ENCODE measurements around the gene IL24.

Gene IL24

GRCh38 chr1:206925106-206925736 is 28.0 kb downstream of the IL24 start:
- DNase-seq (ENCODE audit: low read depth in 2 of 2), result no peak

DNA sequence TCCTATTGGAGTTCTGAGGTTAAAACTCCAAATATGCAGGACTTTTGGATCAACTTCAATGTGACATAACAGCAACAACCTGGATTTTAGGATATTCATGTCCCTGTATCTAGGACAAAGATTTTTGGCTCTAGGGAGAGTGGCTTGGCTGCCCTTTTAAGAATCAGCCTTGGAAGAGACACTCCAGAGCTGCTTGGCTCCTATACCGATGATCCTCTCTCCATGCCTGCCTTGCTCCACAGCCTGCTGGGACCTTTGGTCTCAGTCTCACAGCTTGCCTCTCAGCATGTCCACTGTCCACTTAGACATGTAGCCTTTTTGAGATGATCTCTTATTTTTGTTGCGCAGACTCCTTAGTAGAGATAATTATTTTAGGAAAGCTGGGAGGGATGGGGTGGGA is 29.0 kb downstream of the IL24 start:
- no peak for DNase-seq (ENCODE audit: low read depth in 2 of 2)

DNA sequence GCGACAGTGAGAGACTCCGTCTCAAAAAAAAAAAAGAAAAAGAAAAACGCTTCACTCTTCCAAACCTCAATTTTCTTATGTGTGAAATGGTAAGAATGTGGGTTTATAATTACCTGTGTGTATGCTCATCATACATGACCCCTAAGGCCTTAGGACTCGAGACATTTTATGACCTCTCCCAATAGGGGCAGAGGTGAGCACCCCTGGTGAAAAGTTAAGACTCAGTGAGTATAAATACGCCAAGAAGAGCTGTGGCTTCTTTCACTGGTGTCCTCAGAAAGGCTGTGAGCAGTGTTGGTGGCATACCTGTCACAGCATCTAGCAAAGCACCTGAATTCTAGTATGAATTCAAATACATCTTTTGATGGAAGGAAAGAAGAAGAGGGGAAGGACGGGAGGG is 32.3 kb downstream of the IL24 start:
- DNase-seq (ENCODE audit: low read depth in 2 of 2), result no peak

DNA sequence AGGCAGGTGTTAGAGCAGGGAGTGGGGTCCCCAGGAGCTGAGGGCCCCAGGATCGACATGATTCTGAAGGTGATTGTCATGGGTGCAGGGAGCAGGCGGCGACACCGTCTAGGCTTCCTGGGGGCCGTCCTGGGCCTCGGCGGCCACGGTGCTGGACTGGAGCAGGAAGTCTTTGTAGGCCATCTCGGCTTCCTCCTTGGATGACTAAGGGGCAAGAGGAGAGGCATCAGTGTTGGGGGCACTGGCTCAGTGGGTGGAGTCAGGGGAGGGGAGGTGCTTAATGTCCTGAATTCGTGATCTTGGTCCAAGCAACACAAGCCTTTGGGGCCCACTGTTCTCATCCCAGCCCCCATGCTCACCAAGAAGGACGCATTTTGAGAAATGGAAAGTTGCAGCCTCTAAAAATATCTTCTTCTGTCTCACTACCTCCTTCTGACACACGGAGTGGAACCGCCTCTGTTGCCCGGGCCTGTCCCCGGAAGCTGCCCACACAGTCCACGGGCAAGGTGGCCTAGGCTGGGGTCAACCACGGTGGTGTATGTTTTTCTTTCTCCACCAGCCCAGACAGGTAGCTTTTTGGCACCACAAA is 33.1 kb downstream of the IL24 start:
- DNase-seq (ENCODE audit: low read depth in 2 of 2), result peak in 1 of 2 donors; percentile 28

GRCh38 chr1:206931709-206932108 is 34.5 kb downstream of the IL24 start:
- DNase-seq (ENCODE audit: low read depth in 2 of 2), result no peak

GRCh38 chr1:206932177-206932576 is 34.9 kb downstream of the IL24 start:
- no peak for DNase-seq (ENCODE audit: low read depth in 2 of 2)

GRCh38 chr1:206933333-206933945 is 36.2 kb downstream of the IL24 start:
- DNase-seq (ENCODE audit: low read depth in 2 of 2), result peak; percentile 64 to 66

- peak; percentile 47 to 52 for DNase-seq (ENCODE audit: low read depth in 2 of 2)
Observed at GRCh38 chr1:206935491-206936067, 38.3 kb downstream of the IL24 start.

- no peak for DNase-seq (ENCODE audit: low read depth in 2 of 2)
Observed at GRCh38 chr1:206937425-206937824, 40.2 kb downstream of the IL24 start.

GRCh38 chr1:206939131-206939530 is 41.9 kb downstream of the IL24 start:
- no peak for DNase-seq (ENCODE audit: low read depth in 2 of 2)

- no peak for DNase-seq (ENCODE audit: low read depth in 2 of 2)
Observed at GRCh38 chr1:206939841-206940587, 42.8 kb downstream of the IL24 start.

GRCh38 chr1:206940588-206940936 is 43.3 kb downstream of the IL24 start:
- DNase-seq (ENCODE audit: low read depth in 2 of 2), result no peak

DNA sequence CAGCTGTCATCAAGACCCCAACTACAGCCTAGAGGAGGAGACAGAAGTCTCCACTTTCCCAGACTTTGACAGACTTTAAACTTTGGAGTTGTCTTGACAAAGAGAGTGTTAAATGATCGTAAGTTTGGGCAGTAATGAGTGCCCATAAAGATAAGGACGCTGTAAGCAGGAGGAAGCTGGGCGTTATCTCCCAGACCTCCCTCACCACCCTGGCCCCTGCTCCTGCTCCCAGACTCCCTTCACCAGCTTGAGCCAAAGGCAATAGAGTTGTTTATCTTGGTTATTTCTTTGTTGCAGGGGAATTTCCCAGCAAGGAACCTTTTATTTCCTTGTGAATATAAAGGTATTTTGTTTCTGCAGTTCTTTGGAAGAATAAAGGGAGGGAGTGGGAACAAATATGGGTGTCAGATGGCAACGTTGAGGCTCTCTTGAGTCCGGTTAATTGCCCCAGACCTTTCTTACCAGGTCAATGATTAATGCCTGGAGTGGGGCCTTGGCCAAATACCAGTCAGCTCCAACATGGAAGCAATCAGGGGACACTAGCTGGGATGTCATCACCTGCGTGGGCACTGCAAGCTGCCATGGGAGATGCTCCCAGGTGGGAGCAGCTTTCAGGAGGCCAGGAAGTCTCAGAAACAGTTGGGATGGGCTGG is 44.6 kb downstream of the IL24 start:
- no peak for DNase-seq (ENCODE audit: low read depth in 2 of 2)

- no peak for DNase-seq (ENCODE audit: low read depth in 2 of 2)
Observed at GRCh38 chr1:206944703-206945102, 47.5 kb downstream of the IL24 start.

- no peak for DNase-seq (ENCODE audit: low read depth in 2 of 2)
Observed at GRCh38 chr1:206945779-206946178, 48.5 kb downstream of the IL24 start.

DNA sequence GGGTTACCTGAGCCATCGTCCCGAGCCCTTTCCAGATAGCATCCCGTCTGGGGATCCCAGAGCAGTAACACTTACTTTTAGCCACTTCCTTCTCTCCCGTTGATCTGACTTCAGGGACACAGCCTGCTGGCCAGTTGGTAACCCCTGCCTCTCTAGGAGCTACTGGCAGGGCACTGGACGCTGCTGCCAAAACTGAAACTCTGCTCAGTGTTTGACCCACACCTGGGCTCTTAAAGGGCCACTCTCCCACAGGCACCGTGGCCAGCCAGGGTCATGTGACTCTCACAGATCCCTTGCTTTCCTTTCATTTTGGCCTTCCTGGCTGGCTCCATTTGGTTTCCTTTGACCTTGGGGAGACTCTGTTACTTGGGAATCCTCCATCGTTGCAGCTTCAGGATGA is 49.0 kb downstream of the IL24 start, which contains the start of gene PIGR:
TSS of gene PIGR (minus strand) at position 206 of the 400 bp plus-strand sequence. CDS start 5,935 bp downstream, outside the sequence.
- no peak for DNase-seq (ENCODE audit: low read depth in 2 of 2)

GRCh38 chr1:206947255-206947654 is 50.0 kb downstream of the IL24 start:
- DNase-seq (ENCODE audit: low read depth in 2 of 2), result no peak

DNA sequence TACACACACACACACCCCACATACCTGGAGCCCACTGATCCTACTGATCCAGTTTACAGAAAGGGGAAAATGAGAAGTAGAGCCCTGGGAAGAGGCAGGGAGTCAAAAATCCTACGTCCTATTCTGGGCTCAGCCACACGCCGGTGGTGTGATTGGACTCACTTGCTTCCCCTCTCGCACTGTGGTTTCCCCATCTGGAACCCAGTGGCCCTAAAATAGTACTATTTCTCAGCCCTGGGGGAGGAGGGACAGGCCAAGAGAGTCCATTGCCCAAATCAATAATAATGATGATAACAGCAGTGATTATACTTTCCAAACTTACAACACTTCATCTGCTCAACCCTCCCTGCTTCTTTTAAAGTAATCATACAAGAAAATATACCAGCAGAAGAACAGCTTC is 52.0 kb downstream of the IL24 start:
- no peak for DNase-seq (ENCODE audit: low read depth in 2 of 2)

- no peak for DNase-seq (ENCODE audit: low read depth in 2 of 2)
Observed at GRCh38 chr1:206949641-206950040, 52.4 kb downstream of the IL24 start.

DNA sequence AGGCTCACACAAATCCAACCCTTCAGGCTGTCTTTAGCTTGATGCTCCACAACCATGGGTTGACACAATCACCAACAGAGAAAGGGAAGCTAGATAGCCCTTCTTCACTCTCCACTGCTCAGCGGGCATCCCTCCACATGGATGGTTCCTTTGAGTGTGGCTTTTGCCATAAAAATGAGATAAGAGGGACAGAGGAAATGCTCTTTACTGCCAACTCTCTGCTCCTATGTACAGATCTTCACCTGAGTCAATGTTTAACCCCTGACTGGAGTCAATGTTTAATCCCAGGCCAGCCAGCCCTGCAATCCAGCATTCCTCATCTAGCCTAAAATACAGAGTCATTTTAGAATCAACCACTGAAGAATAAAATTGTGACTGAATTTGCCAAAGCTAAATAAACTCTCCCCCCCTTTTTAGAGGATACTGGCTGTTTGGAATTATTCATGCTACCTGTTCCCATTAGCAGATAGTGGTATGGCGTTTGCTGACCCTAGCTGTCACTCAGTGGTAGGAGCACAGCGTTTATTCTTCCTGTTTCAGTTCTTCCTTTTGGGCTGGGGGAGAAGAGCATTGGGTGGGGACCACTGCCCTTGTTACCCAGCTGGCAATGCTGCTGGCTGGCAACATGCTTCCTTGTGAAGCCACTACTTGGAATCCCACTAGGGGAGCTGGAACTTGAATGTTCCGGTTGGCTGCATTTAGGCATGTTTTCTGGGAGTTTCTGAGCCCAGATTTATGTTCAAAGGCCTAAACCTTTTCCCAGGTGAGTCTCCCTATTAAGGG is 54.3 kb downstream of the IL24 start:
- DNase-seq (ENCODE audit: low read depth in 2 of 2), result no peak

DNA sequence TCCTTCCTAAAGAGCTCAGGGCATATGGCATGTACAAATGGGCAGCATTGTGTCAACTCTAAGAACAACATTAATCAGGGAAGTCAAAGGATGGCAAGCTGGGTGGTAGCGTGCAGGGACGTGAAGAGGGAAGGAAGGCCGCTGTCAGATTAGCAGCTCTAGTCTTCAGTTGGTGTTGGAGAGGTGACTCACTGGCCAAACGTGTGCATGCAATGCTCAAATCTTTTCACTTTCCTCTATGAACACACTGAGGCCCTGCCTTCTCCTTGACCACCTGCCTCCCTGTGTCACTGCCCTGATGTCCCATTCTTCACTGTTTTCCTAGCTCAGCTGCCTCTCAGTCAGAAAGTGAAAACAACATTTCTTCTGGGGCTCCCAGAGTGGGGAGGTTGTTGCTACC is 54.9 kb downstream of the IL24 start:
- no peak for DNase-seq (ENCODE audit: low read depth in 2 of 2)

Measured in stimulated activated CD4-positive, alpha-beta T cell treated with anti-CD3 and anti-CD28 coated beads, Interleukin-4, amount 100 ng/mL, for 48 hours (primary cell).